Thyroid gland (tissue), 4 donors: ENCODE data around the gene SMIM1.

Experiments
- POLR2A ChIP-seq, 2 donors: fragments of 450-650 bp; IDR thresholded peaks; one replicate each; pipeline ENCODE4 v1.6.1; 2017; ENCODE audit warnings: antibody characterized with exemption in 2 of 2, mild to moderate bottlenecking in 2 of 2, moderate library complexity in 1 of 2
- TF ChIP-seq, protein P1 (sequence below), 6 experiments: fragments of 200-600 bp in 3 of 6; fragments of 450-650 bp in 3 of 6; sonication (generic) in 3 of 6; IDR thresholded peaks; one replicate each; pipeline ENCODE4 v1.5.1; 2016 to 2019; ENCODE audit warnings: antibody characterized with exemption in 6 of 6, mild to moderate bottlenecking in 2 of 6, inconsistent platforms in 1 of 6, moderate library complexity in 1 of 6

DNA sequence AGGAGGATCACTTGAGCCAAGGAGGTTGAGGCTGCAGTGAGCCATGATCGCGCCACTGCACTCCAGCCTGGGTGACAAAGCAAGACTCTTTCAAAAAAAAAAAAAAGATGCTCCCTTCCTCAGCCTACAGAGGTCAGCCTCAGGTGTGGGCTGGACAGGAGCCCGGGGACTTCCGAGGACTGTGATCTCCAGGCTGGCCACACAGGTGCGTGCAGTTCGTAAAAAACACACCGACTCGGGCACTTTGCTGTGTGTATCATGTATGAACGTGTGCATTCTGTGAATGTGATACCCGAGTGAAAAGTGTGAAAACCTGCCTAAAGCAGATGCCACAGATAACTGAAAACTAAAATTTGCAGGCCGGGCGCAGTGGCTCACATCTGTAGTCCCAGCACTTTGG is 28.7 kb upstream of the SMIM1 start:
- TF ChIP-seq, protein P1, sequence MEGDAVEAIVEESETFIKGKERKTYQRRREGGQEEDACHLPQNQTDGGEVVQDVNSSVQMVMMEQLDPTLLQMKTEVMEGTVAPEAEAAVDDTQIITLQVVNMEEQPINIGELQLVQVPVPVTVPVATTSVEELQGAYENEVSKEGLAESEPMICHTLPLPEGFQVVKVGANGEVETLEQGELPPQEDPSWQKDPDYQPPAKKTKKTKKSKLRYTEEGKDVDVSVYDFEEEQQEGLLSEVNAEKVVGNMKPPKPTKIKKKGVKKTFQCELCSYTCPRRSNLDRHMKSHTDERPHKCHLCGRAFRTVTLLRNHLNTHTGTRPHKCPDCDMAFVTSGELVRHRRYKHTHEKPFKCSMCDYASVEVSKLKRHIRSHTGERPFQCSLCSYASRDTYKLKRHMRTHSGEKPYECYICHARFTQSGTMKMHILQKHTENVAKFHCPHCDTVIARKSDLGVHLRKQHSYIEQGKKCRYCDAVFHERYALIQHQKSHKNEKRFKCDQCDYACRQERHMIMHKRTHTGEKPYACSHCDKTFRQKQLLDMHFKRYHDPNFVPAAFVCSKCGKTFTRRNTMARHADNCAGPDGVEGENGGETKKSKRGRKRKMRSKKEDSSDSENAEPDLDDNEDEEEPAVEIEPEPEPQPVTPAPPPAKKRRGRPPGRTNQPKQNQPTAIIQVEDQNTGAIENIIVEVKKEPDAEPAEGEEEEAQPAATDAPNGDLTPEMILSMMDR (IDR thresholded peaks at IDR 0.05) = no peak
- no peak for TF ChIP-seq POLR2A (IDR thresholded peaks at IDR 0.05)
